Esophagus (tissue), 2 donors: ENCODE results near the gene PELI2. TPM values are rescaled to one million over a fixed set of nuclear protein-coding genes. Genes with fewer than 3 reads are reported as not detected.

Experiments
- H3K27ac ChIP-seq, 2 donors: one replicate each; pipeline ENCODE4 v1.5.1; 2013; ENCODE audit warnings: low read depth in 2 of 2, mild to moderate bottlenecking in 2 of 2, inconsistent platforms in 1 of 2, low read length in 1 of 2, moderate library complexity in 1 of 2
- H3K27me3 ChIP-seq, 2 donors: one replicate each; pipeline ENCODE4 v1.6.1; 2013; ENCODE audit warnings: low read length in 2 of 2, control low read depth in 1 of 2, mild to moderate bottlenecking in 1 of 2; ENCODE audit not compliant: insufficient read depth in 2 of 2, control insufficient read depth in 1 of 2
- H3K36me3 ChIP-seq, 2 donors: one replicate each; pipeline ENCODE4 v1.6.1; 2013; ENCODE audit warnings: low read length in 1 of 2; ENCODE audit not compliant: control insufficient read depth in 2 of 2, insufficient read depth in 2 of 2
- H3K4me1 ChIP-seq, 2 donors: one replicate each; pipeline ENCODE4 v1.6.1; 2013; ENCODE audit warnings: low read length in 1 of 2; ENCODE audit not compliant: control insufficient read depth in 2 of 2, insufficient read depth in 2 of 2
- H3K4me3 ChIP-seq, 2 donors: one replicate each; pipeline ENCODE4 v1.5.1; 2013; ENCODE audit warnings: low read length in 2 of 2, mild to moderate bottlenecking in 2 of 2, low read depth in 1 of 2, moderate library complexity in 1 of 2
- H3K9me3 ChIP-seq, 2 donors: one replicate each; pipeline ENCODE4 v1.6.1; 2013; ENCODE audit warnings: mild to moderate bottlenecking in 2 of 2, low read depth in 1 of 2, low read length in 1 of 2, moderate library complexity in 1 of 2; ENCODE audit not compliant: control insufficient read depth in 2 of 2, insufficient read depth in 1 of 2
- WGBS, 2 donors: extraction: QIAGEN DNeasy Blood & Tissue Kit; methylation state at CpG; one replicate each; pipeline ENCODE4 v1.1.7; 2013; 5-methylcytosine and 5-hydroxymethylcytosine counted together
- polyA plus RNA-seq, 2 donors: library from polyadenylated mRNA; stranded (reverse); fragments of 200-250 nt; gene quantifications; one replicate each; pipeline ENCODE4 v1.2.3, GENCODE V29; 2013
- donor health status: healthy with polysubstance abuse.
- donor health status: Bipolar disorder and iron deficiency.

The PELI2 gene
- polyA plus RNA-seq, 2 donors: 0.86 to 1.4 TPM

DNA sequence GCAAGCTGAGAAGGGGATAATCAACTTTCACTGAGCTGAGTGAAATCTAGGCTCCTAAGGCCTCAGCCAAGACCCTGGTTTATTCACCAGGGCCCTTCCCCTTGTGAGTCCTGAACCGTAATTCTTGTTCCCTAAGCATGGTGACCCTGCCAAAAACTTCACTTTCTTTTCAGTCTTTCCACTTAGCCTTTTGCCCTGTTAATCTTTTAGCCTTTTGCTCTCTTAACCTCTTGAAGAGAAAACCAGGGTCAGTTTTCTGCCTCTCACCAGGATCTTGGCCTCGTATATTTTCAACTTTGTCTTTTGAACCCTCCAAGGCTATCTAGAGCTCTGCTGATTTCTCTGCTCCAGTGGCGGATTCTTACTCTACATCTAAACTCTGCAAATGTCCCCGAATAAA, 191.0 kb downstream of the PELI2 start:
- Histone ChIP-seq H3K4me3 (no peak overlapping the region), H3K9me3 (no peaks in the 10 kb centered on the region), H3K27ac (no peak overlapping the region), H3K4me1 (peaks cover 0 to 3% of the 10 kb centered on the region in 2 donors), H3K27me3 (no peaks in the 10 kb centered on the region), H3K36me3 (no peaks in the 10 kb centered on the region)
- WGBS, 2 donors: 79 to 82% methylated on average over 4 of the region's 4 CpGs

DNA sequence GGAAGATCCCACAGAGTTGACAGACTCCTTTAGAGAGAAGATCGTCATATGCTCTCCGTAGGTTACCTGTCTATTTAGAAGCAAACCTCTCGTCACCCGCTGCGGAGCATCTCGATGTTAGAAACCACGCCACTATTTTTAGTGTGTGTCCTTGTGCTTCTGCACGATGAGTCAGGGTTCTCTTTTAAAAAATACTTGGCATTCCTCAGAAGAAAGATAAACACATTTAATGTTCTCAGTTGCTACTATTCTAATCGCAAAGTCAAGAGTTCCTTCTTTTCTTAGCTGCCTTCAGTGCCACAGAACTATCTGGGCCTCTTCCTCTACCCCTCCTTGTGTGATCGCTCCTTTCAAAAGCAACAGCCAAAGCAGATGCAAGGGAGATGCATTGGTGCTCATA, 192.4 kb downstream of the PELI2 start:
- no peaks in the 10 kb centered on the region for H3K9me3 ChIP-seq
- H3K36me3 ChIP-seq: no peaks in the 10 kb centered on the region
- no peak overlapping the region for H3K27ac ChIP-seq
- WGBS, 2 donors: 77 to 79% methylated on average over 10 of the region's 10 CpGs
- no peaks in the 10 kb centered on the region for H3K27me3 ChIP-seq
- no peak overlapping the region for H3K4me3 ChIP-seq
- H3K4me1 ChIP-seq: peaks cover 0 to 3% of the 10 kb centered on the region in 2 donors

DNA sequence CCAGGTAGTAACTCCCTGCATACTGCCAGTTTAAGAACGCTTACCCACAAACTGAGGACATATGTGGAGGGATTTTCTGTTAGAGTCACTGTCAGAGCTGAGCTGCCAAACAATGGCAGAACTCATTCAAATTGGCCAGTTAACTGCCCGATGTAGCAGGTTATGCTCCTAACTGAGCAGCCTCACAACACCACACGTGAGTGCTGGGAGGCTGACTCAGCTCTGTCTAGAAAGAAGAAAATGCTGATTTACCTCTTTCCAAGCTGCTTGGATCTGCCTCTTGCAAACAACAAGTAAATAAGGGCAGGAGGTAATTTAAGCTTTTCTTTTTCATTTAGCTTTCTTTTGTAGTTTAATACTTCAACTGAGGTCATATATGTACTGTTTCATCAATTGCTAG, 195.6 kb downstream of the PELI2 start:
- H3K36me3 ChIP-seq: no peaks in the 10 kb centered on the region
- peaks cover 0 to 3% of the 10 kb centered on the region in 2 donors for H3K4me1 ChIP-seq
- H3K27me3 ChIP-seq: no peaks in the 10 kb centered on the region
- no peaks in the 10 kb centered on the region for H3K9me3 ChIP-seq
- H3K27ac ChIP-seq: no peak overlapping the region
- H3K4me3 ChIP-seq: no peak overlapping the region
- 92 to 93% methylated on average over 3 of the region's 3 CpGs for WGBS, 2 donors

DNA sequence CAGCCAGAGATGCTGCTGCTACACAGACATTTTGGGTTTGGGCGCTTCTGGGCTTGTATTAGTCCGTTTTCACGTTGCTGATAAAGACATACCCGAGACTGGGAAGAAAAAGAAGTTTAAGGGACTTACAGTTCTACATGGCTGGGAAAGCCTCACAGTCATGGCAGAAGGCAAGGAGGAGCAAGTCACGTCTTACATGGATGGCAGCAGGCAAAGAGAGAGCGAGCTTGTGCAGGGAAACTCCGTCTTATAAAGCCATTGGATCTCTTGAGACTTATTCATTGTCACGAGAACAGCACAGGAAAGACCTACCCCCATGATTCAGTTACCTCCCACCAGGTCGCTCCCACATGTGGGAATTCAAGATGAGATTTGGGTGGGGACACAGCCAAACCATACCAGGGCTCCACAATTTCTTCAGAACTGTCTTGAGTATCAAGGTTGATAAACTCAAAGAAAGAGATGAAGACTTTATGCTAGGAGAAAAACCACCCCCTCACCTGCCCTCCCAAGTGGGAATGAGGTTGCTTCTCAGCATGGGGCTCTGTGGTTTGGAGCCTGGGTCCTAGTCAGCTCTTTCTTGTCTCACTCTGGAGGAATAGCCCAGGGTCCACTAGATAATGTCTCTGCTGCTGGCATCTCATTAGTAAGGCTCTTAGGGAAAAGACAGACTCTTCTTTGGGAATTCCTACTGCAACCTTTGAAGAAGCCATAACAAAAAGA, 200.3 kb downstream of the PELI2 start:
- Histone ChIP-seq H3K36me3 (no peaks in the 10 kb centered on the region), H3K9me3 (no peaks in the 10 kb centered on the region), H3K4me1 (no peaks in the 10 kb centered on the region), H3K27me3 (no peaks in the 10 kb centered on the region), H3K4me3 (no peak overlapping the region), H3K27ac (no peak overlapping the region)
- WGBS, 2 donors: 89 to 93% methylated on average over 9 of the region's 9 CpGs

DNA sequence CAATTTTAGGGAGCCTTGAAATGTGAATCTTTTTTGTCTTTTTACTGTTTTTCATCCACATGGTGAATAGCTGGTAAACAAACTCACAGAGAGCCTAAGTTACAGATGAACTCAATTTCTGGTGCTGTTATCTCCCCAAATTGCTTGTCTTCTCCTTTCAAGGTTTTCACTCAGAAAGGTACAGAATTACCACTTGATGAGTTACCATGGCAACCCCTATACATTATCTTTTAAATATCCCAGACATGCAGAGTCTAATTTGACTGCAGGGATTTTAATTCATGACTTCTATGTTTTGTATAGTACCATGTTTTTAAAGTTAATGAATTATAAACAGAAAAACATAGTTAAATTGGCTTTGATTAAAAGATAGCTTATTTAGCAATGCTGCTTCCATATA, 203.7 kb downstream of the PELI2 start:
- Histone ChIP-seq H3K4me1 (no peaks in the 10 kb centered on the region), H3K9me3 (no peaks in the 10 kb centered on the region), H3K27me3 (no peaks in the 10 kb centered on the region), H3K27ac (no peak overlapping the region), H3K4me3 (no peak overlapping the region), H3K36me3 (no peaks in the 10 kb centered on the region)

DNA sequence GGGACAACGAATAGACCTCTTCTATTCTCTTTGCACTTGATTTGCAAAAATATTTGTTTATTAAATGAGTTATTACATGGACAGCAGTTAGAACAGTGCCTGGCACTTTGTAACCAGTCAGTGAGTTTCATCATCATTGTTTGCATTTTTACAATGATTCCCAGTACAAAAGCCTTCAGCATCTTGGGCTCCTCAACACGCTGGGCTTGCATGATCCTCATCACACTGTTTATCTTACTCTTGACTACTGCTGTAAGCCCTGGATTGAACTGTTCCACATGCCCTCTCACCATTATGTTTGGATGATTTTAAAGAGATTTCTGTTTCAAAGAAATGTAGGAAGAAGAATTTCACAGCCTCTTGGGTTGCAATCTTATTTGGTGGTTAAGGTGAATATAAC, 204.3 kb downstream of the PELI2 start:
- Histone ChIP-seq H3K4me1 (no peaks in the 10 kb centered on the region), H3K27ac (no peak overlapping the region), H3K9me3 (no peaks in the 10 kb centered on the region), H3K27me3 (no peaks in the 10 kb centered on the region), H3K4me3 (no peak overlapping the region), H3K36me3 (no peaks in the 10 kb centered on the region)
- 69 to 85% methylated on average over 2 of the region's 2 CpGs for WGBS, 2 donors

DNA sequence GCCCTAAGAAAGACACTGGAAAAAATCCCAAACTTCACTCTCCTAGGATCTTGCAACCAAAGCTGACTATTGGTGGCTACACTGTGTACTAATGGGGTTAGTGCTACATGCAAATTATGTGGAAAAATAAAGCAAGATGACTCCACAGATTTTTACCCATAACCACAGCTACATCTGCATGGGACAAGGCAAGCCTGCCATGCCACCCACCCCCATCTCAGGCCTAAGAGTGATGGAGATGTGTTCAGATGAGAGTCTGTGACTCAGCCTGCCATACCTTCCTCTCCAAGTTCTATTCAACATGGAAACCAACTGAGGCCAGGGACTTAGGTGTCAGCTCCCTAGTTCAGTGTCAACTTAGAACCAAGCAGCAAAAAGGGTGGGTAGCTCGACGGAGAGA, 206.2 kb downstream of the PELI2 start:
- Histone ChIP-seq H3K4me3 (no peak overlapping the region), H3K4me1 (no peaks in the 10 kb centered on the region), H3K27me3 (no peaks in the 10 kb centered on the region), H3K27ac (no peak overlapping the region), H3K36me3 (no peaks in the 10 kb centered on the region), H3K9me3 (no peaks in the 10 kb centered on the region)
- WGBS, 2 donors: 88 to 92% methylated on average over 2 of the region's 2 CpGs

DNA sequence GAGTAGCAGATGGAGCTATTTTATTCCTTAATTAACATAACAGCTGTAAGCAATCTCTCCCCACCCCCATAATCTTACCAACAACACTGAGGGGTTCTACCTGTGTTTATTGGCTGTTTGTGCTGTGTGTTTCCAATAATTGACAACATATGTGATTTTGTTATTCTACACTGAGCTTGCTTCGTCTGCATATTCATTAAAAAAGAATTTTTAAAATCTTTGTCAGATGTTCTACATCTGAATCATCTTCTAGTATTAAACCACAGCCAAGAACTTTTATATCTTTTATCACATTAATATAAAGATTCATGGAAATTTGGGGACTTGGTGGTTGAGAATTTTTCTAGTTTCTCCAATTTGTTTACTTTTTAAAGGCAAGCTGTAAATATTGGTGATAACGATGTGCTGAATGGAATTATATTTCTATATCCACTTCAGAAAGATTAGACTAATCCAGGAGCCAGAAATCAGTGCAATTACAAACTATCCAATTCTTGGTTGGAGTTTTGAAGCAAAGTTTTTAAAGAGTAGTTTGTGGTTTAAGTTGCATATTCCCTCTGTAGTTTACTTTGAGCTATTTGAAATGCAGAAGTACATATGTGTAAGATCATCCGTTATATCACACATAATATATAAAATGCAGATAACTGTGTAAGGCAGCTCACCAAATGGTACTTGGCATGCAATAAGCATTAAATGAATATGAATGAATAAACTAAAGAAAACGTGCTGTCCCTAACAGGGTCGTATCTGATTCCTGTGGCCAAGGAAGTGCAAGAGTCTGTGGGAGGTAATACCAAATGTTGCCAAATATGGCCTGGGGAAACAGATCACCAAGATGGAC, 206.9 kb downstream of the PELI2 start:
- 68 to 80% methylated on average over 5 of the region's 5 CpGs for WGBS, 2 donors
- no peaks in the 10 kb centered on the region for H3K4me1 ChIP-seq
- no peaks in the 10 kb centered on the region for H3K27me3 ChIP-seq
- H3K4me3 ChIP-seq: no peak overlapping the region
- no peak overlapping the region for H3K27ac ChIP-seq
- H3K36me3 ChIP-seq: no peaks in the 10 kb centered on the region
- no peaks in the 10 kb centered on the region for H3K9me3 ChIP-seq

DNA sequence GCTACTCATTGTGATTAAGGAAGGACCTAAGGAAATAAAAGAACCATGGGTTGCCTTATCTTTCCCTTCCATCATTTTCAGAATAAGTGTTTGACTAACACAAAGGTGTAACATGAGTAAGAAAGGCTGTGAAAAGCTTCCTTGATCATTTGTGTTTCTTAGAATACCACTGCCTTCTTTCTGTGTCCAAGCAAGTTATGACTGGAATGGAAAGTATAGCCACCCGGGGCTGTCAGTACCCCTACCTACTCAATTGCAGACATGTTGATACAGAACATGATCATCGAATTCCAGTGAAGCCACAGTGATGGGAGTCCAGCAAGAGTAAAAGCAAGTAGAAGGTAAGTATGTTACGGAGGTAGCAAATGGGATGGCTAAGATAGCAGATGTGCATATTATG, 209.8 kb downstream of the PELI2 start:
- Histone ChIP-seq H3K27ac (no peak overlapping the region), H3K27me3 (no peaks in the 10 kb centered on the region), H3K9me3 (no peaks in the 10 kb centered on the region), H3K4me3 (no peak overlapping the region), H3K36me3 (no peaks in the 10 kb centered on the region), H3K4me1 (no peaks in the 10 kb centered on the region)
- WGBS, 2 donors: 59 to 76% methylated on average over 3 of the region's 3 CpGs
